Ishikawa (cell line): ENCODE results near the gene VSX1.

ENCODE experiments used
- FOXM1 ChIP-seq: IDR thresholded peaks from 2 replicates; pipeline ENCODE4 v1.6.1; 2012; ENCODE audit warnings: low read depth, borderline replicate concordance
- MAX ChIP-seq: IDR thresholded peaks from 2 replicates; pipeline ENCODE4 v1.6.1; 2012
- TAF1 ChIP-seq: IDR thresholded peaks from 2 replicates; pipeline ENCODE4 v1.6.1; 2012; ENCODE audit warnings: low read depth, mild to moderate bottlenecking
- USF1 ChIP-seq: IDR thresholded peaks from 2 replicates; pipeline ENCODE4 v1.6.1; 2012

- no peak for TF ChIP-seq MAX
- no peak for TF ChIP-seq USF1
- no peak for TF ChIP-seq TAF1
- TF ChIP-seq FOXM1, result no peak
Observed at GRCh38 chr20:25097498-25097897, 15.6 kb upstream of the VSX1 start.
